DMS53 (cell line): Measurements from ENCODE around the gene YIPF3.
"Not testable (repeated sequence)": the region's sequence is repeated elsewhere in the genome, so short reads cannot be mapped to it uniquely, and the experiment has no call there.

Experiments
- DNase-seq: peaks from one replicate; lab custom pipeline; 2025; lab: John Stamatoyannopoulos, UW

YIPF3 gene

GRCh38 chr6:43493230-43493629 lies 23.5 kb downstream of the YIPF3 start:
- no peak for DNase-seq

GRCh38 chr6:43492673-43493072 lies 24.1 kb downstream of the YIPF3 start:
- DNase-seq: no peak

GRCh38 chr6:43491750-43492661 lies 24.7 kb downstream of the YIPF3 start:
- peak; percentile 60 for DNase-seq

DNA sequence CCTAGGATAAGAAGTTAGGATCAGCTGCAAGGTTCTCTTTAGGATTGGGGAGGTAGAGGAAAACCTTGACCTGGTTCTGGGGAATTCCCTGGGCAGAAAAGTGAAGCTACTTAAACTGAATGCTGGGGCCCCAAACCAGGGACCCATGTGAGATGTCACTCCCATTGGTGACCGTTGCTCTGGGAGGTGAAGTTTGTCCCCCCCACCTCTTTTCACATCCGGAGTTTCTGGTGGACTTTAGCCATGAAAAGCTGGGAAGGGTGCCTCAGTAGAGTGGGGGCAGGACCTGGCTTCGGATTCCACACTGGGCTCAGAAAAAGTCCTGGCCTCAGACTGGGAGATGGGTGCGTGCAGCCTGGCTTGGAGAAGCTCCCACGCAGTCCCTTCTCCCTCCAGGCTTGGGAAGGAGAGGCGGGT lies 26.2 kb downstream of the YIPF3 start:
- no peak for DNase-seq

GRCh38 chr6:43489277-43490072 lies 27.3 kb downstream of the YIPF3 start:
- no peak for DNase-seq

DNA sequence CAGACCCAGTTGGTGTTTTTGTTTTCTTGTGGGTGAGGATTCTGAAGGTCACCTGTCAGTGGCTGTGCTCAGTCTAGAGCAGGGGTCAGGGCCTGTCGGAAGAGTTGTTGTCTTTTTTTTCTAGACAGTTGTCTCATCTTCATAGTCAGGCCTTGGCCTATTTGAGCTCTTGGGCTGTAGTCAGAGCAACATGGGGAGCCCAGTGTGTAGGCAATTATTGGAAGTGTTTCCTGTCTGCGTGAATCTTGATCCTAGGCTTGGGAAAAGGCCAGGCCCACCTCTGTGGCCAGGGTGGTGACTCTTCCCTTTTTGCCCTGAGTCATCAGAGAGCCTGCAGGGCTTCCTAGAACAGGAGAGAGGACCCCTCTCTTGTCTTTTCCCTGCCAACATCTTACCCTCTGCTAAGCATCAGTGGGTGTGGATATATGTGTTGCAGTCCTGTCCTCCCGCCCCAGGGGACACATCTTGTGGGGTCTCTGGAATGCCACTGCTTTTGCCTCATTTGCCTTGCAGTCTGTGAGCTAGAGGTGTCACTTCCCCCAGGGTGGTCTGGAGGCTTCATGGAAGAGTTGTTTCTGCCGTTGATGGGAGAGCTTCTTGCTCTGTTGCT lies 28.0 kb downstream of the YIPF3 start:
- DNase-seq: no peak

DNA sequence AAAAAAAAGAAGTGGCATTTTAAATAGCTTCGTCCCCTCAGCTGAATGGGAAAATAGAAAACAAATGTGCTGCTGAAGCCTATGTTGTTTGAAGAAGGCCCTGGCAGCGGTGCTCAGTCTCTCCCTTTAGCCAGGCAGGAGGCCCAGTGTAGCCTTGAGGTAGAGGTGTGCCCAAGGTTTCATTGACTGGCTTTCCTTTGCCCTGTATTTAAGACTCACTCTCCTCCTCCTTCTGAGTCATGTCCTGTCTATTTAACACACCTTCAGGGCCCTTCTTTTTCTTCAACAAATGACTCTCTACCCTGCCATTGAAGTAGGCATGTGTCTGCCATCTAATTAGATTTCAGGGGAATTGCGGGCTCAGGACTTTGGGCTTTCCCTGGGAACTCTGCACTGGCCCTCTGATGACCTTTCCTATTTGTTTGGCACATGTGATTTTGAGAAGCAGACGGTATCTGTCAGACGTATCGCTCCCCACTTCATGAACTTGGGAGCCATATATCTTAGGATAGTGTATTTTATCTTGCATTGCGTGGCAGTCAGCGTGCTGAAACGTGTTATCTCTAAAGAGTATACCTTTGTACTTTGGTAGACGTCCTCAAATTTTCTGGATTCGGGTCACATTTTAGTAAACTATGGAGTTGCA lies 35.0 kb downstream of the YIPF3 start:
- DNase-seq: no peak

DNA sequence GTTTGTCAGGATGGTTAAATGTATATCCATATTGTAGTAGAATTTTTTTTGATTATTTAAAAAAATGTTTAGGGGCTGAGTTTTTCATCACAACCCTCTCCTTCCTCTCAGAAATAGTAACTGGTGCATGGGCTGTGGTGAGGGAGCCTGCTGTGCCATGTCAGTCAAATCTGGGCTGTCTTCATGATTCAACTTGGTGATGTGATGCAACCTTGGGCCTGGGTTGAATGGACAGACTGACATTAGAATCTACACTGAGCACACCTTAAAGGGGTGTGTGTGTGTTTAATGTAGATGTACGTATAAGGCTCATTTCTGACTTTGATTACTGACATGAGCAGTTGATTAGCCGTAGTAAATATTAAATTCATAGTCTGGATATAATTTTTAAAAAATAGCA lies 35.7 kb downstream of the YIPF3 start:
- DNase-seq: no peak

DNA sequence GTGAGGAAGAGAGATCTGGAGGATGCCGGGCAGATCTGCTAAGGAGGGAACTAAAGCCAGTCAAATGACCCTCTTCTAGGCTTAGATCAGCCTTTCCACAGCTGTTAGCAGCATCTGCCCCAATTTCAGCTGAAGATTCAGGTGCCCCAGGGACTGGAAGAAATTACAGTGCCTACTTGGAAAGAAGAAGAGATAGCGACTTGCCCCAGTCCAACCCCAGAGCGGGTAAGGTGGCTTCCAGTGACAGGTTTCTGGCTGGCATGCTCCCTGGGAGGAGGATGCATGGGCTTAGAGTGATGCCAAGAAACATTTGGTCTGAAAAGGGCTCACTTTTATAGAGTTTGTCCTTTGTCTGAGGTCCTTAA lies 38.7 kb downstream of the YIPF3 start:
- DNase-seq: no peak

DNA sequence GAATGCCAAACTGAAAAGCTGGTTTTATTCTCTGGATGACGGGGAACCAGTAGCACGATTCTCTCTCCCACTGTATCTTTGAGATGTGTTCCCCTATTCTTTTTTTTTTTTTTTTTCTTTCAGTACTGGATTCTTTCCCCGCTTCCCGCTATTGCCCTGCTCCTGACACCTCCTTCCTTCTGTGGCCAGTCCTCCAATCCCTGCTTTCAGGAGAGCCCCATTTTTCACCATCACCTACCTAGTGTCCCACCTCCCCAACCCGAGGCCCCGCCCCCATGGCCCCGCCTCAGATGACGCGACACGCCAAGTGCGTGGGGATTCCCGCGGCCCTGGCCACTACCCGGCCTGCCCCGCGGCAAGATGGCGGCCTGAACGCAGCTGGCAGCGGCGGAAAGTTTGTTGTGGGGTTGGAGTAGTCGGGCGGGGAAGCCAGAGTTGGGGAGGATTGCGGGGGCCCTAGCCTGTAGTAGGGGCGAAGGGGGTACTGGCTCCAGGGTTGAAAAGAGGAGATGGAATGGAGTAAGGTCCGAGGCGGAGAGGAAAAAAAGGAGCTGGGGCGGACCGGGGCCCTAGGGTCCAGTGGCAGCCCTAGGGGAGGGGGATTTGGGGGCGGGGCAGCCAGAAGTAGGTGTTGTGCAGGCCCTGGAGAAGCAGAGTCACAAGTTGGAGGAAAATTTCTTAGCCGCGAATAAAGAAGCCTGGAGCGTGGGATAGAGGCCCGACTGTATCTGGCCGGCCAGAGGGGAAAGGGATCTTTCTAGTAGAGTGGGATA lies 39.3 kb downstream of the YIPF3 start, which contains the start of gene TJAP1:
Gene TJAP1 (plus strand): TSS at position 336 of the 773 bp plus-strand sequence. CDS start 21,432 bp downstream, outside the sequence.
- DNase-seq: peak; percentile 93

GRCh38 chr6:43476746-43477145 lies 40.0 kb downstream of the YIPF3 start:
- DNase-seq: peak; percentile 43

DNA sequence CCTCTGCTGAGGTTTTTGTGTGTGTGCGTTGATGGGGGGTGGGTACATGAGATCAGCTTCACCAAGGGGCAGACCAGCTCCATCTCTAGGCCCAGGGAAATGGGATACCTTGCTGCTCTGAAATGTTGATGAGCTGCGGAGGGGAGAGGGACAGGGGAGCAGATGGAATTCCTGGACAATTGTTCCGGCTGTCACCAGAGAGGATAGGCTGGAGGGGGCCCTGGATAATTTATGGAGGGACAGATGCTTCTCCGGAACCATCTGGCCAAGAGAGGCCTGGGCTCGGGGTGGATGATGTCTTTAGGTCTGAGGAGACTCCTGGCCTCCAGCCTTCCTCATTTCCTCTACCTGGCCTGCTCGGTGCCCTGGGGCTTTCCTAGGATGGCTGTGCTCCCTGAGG lies 41.2 kb downstream of the YIPF3 start:
- DNase-seq: no peak

GRCh38 chr6:43472515-43472914 lies 44.2 kb downstream of the YIPF3 start:
- no peak for DNase-seq

DNA sequence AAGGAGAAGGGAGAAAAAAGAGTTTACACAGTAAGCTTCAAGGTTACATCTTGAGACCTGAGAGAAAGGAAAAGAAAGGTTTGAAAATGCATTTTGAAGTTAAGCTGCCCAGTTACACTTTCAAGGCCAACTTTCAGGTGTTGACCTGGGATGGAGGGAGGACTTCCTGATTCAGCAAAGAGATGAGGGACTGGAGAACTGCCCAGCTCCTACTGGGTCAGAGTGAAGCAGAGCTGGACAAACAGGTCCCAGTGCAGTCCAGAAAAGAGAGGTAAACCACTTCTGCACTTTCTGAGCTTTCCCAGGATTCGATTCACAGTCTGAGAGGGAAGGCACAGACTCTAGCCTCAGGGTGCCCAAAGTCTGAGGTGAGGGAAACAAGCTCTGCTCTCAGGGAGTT lies 45.3 kb downstream of the YIPF3 start:
- DNase-seq: peak; percentile 18

GRCh38 chr6:43469947-43470346 lies 46.8 kb downstream of the YIPF3 start:
- DNase-seq: no peak

DNA sequence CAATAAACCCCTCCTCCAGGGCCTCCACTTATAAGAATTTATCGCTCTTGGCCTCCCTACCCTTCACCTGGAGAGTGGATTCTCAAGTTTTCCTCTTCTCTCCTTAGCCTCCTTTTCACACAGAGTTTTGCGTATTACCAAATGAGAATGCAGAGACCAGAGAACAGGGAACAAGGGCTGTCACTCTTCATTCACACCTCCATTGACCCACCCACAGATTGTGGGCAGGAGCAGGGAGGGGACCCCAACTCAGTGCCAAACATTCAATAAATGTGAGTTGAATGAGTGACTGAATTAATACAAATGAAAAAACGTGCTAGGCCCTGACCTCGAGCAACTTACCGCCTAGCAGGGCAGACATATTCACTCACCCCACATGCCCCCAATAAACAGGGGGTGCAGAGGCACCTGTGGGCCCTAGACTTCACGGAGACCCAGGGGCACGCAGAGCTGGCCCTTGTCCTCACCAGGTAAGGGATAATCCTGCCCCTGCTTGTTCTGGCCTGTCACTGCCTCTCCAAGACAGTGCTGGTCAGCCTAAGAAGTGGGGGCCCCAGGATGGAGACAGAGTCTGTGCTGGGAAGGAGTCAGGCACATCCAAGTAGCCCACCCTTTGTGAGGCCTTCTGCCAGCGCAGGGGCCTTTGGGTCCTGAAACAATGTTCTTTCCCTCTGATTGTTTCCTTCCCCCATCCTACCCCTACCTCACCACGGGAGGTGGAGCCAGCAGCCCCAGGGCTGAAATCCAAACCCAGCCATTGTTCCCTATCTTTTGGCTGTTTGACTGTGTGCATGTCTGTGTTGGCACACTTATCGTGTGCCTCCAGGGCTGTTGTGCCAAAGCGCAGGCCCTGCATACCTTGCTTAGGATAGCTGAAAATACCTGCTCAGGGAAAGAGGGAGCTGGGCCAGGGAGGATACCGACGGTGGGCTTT lies 47.7 kb downstream of the YIPF3 start:
- DNase-seq: no peak

DNA sequence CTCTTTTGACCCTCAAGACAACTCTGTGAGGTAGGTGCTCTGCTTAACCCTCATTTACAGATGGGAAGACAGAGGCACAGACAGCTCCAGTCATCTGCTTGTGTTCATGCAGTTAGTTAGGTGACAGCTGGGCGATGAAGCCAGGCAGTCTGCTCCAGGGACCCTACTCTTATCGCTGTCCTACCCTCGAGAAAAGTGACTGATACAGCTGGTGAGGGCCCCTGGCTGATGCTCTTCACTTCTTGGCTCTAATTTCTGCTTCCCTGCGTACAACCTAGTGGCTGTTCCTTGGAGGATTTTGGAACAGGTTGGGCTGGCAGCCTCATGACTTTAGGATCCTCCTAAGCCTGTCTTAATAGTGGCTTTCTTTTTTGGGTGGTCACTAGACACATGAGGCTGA lies 48.5 kb downstream of the YIPF3 start:
- no peak for DNase-seq

- no peak for DNase-seq
These were observed 49.0 kb downstream of the YIPF3 start for GRCh38 chr6:43467752-43468151.

- DNase-seq: not testable (repeated sequence)
These were observed 49.5 kb downstream of the YIPF3 start for GRCh38 chr6:43467265-43467664.

DNA sequence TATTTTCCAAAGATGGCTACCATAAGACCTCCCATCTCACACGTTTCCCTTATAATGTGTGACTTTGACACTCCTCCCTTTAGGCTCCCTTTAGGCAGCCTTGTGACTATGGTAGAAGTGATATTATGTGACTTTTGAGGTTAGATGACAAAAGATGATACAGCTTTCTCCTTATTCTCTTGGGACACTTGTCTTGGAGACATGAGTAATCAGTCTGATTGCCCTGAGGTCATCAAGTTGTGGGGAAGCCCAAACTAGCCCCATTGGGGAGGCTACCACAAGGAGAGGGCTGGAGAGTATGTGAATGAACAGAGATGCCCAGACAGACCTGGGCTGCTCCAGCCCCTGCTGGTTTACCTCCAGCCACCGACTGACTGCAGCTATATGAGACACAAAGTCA lies 50.8 kb downstream of the YIPF3 start:
- DNase-seq: no peak
